ENCODE results near the gene HOXB3.

DNA sequence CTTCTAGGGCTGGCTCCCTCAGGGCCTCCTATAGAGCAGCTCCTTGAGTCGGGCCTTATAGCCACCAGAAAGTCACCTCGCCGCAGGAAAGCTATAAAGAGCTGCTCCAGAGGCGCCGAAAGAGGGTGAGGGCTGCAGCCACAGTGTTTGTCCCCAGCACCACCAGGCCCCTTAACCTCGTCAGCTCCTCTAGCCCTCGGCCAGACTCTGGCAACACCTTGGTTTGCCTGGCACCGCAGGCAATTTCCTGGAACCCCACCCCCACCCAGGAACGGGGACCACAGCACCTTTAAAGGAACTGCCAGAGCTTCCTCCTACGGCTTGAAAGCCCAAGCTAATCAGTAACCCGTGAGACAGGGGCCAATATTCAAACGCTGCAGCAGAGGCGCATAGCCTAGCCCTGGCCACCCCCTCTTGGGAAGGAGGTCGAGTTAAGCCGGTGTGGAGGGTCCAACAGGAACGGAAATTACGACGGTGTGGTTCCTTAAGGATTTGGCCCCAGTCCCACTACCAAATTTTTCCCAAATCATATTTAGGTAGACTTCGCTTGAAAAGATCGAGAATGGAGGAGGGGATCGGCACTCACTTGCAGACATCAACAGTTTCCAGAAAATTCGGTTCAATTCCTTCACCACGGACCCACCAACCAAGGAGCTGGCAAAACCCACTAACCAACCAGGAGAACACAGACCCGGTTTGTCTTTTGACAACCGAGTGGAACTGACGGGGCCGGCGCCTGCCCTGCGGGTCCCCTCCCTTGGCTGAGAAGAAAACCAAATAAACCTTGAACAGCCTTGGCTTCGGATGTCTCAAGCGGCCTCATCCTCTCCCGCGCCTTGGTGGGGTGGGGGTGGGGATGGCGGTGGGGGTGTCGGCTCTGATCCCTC, 11.7 kb upstream of the HOXB3 start:
- TF ChIP-seq, protein P1, sequence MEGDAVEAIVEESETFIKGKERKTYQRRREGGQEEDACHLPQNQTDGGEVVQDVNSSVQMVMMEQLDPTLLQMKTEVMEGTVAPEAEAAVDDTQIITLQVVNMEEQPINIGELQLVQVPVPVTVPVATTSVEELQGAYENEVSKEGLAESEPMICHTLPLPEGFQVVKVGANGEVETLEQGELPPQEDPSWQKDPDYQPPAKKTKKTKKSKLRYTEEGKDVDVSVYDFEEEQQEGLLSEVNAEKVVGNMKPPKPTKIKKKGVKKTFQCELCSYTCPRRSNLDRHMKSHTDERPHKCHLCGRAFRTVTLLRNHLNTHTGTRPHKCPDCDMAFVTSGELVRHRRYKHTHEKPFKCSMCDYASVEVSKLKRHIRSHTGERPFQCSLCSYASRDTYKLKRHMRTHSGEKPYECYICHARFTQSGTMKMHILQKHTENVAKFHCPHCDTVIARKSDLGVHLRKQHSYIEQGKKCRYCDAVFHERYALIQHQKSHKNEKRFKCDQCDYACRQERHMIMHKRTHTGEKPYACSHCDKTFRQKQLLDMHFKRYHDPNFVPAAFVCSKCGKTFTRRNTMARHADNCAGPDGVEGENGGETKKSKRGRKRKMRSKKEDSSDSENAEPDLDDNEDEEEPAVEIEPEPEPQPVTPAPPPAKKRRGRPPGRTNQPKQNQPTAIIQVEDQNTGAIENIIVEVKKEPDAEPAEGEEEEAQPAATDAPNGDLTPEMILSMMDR (IDR thresholded peaks at IDR 0.05) = no peak
- no peak for TF ChIP-seq POLR2A (IDR thresholded peaks at IDR 0.05)
- no peak for TF ChIP-seq POLR2AphosphoS5 (IDR thresholded peaks at IDR 0.05)

Measured in prostate gland (tissue), 2 donors.